GM19372 (cell line): ENCODE results near the gene PIH1D2.
"Not testable (repeated sequence)": the region's sequence is repeated elsewhere in the genome, so short reads cannot be mapped to it uniquely, and the experiment has no call there.

ENCODE experiments used
- ATAC-seq: cut with Tn5 transposase; IDR thresholded peaks from one replicate; pipeline ENCODE4 v1.9.1; 2021; ENCODE audit warnings: mild to moderate bottlenecking, low read depth, moderate library complexity; ENCODE audit not compliant: unreplicated experiment

The PIH1D2 gene

DNA sequence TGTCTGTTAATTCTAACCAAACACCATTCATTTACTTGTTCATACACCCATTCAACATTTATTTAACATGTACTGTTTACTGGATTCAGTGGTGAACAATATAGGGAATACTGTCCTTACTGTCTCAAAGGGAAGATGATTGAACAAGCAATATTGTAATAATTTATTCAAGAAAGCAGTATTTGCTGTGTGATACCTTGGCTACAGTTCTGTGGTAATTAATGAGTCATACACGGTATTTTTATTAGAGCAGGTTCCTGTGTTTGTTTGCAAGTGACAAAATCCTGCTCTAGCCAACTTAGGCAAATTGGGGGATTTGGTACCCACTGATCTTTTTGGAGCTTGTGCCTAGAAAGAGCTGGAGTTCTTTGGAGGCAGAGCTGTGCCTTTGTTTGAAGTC lies 15.7 kb downstream of the PIH1D2 start:
- ATAC-seq: no peak

DNA sequence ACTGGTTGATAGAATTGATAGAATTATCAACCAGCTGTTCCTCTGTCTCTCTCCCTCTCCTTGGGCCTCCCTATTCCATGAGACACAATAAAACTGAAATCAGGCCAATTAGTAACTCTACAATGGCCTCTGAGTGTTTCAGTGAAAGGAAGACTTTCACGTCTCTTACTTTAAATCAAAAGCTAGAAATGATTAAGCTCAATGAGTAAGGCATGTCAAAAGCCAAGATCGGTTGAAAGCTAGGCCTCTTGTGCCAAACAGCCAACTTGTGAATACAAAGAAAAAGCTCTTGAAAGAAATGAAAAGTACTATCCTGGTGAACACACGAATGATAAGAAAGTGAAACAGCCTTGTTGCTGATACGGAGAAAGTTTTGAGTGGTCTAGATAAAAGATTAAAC lies 16.6 kb downstream of the PIH1D2 start:
- ATAC-seq: no peak

DNA sequence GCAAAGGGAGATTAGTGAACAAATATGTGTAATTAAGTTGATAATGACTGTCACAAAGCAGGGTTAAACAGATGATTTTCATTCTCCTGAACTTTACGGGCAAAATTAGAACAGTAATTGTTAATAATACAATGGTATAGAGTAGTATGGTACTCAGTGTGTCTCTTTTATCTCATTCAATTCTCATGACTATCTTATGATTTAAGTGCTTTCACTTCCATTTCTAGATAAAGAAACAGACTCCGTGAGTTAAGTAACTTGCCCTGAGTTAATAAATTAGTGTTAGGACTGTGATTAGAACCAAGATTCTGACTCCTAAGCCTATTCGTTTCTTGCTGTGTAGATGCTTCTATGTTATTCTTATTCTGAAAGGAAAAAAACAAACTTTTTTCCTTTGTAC lies 22.0 kb downstream of the PIH1D2 start:
- no peak for ATAC-seq

DNA sequence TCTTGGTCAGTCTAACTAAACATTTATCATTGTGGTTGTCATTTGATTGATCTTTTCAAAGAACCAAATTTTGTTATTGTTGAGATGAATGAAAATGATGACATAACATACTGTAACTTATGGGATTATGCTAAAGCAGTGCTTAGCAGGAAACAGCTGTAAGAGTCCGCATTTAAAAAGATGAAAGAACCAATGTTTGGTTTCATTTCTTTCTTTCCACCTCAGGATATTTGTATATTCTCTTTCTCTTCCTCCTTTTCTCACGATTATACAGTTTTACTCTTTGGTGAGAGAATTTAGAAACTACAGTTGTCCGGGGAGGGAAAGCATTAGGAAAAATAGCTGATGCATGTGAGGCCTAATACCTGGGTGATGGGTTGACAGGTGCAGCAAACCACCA lies 23.1 kb downstream of the PIH1D2 start:
- peak; percentile 87 for ATAC-seq

DNA sequence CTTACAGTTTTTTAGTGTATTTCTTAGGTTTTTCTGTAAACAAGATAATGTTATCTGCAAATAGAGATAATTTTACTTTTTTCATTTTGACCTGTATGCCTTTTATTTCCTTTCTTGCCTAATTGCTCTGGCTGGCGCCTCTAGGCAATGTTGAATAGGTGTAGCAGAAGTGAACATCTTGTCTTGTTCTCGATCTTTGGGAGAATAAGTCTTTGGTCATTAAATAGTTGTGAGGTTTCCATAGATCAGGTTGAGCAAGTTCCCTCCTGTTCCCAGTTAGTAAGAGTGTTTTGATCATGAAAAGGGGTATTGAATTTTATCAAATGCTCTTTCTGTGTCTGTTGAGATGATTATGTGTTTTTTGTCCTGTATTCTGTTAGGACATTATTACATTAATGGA lies 24.0 kb downstream of the PIH1D2 start:
- no peak for ATAC-seq

DNA sequence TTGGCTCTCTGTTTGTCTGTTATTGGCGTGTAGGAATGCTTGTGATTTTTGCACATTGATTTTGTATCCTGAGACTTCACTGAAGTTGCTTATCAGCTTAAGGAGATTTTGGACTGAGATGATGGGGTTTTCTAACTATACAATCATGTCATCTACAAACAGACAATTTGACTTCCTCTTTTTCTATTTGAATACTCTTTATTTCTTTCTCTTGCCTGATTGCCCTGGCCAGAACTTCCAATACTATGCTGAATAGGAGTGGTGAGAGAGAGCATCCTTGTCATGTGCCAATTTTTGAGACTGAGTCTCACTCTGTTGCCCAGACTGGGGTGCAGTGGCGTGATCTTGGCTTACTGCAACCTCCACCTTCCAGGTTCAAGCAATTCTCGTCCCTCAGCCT lies 25.6 kb downstream of the PIH1D2 start:
- ATAC-seq: not testable (repeated sequence)

DNA sequence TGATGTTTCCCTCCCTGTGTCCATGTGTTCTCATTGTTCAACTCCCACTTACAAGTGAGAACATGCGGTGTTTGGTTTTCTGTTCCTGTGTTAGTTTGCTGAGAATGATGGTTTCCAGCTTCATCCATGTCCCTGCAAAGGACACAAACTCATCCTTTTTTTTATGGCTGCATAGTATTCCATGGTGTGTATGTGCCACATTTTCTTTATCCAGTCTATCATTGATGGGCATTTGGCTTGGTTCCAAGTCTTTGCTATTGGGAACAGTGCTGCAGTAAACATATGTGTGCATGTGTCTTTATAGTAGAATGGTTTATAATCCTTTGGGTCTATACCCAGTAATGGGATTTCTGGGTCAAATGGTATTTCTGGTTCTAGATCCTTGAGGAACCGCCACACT lies 27.2 kb downstream of the PIH1D2 start:
- not testable (repeated sequence) for ATAC-seq

DNA sequence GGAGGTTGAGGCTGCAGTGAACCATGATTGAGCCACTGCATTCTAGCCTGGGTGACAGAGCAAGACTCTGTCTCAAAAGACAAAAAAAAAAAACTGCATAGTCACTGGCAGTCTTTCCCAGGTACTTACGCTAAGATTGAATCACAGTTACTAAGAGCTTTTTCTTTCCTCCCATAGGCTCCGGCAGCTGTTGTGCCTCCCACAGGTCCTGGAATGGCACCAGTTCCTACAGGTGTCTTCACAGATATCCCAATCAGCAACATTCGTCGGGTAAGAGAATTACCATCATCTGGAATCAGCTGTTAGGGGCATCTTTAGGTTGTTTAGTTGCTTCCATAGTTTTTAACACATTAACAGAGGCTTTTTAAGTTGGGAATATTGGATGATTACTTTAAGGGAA lies 28.9 kb downstream of the PIH1D2 start:
- no peak for ATAC-seq

DNA sequence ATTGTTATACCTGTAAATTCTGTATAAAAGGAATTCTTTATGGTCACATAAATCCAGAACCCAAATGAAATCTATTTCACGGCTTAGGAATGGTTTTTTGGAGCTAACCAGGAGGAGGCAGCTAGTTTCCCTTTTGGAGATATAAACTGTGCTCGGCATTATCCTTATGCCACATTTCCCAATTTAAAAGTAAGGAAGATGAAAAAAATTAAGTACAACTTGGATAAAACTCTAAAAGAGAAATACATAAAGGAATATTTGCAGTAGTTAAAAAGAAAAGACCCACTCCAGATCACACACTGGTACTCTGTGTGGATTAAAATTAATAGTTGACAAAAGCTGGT lies 30.9 kb downstream of the PIH1D2 start:
- no peak for ATAC-seq

DNA sequence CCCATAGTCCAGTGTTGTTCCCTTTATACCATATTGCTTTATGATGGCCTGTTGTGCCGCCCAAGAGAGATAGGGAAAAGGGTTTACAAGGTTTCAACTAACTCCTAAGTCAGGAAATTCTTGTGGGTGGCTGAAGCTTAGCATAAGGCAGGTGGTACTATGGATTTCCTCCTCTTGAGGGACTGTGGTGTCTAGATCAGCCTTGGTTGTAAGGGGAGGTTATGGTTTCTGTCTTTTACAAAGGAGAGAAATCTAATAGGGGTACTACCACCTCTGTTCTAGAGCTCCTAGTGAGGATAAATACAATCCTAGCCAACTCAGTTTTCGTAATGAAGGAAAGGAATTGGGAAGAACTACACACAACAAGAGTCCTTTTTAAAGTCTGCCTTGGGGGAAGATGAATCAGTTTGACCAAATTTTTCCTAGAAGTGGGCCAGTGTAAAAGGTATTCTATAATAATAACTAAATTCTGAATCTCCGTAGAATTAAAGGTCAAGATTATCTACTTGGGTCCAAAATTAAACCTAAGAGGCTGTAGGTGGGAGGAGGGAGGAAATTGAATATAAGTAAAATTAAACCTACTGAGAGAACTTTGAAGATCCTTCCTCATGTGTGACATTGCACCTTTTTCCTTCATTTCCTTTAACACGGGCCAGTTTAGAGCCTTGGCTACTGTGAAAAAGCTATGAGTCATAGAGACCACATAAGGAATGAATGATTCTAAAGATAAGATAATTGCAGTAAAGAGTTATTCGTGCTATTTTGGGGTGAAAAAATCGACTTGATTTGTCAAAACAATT lies 31.5 kb downstream of the PIH1D2 start:
- no peak for ATAC-seq

DNA sequence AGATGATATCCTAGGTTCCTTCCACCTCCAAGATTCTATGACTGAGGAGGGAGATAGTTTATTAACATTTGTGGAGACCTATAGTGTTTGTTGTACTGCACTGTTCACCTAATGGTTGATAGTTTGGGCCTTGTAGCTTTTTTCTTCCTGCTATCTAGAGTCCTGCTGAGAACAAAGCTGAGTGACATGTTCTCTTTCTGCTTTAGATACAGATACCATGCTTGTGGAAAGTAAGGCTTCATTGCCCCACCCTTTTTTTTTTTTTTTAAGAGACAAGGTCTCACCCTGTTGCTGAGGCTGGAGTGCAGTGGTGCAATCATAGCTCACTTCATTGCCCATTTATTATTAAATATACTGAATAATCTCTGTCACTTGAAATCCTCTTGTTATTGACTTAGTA lies 36.3 kb downstream of the PIH1D2 start:
- no peak for ATAC-seq

DNA sequence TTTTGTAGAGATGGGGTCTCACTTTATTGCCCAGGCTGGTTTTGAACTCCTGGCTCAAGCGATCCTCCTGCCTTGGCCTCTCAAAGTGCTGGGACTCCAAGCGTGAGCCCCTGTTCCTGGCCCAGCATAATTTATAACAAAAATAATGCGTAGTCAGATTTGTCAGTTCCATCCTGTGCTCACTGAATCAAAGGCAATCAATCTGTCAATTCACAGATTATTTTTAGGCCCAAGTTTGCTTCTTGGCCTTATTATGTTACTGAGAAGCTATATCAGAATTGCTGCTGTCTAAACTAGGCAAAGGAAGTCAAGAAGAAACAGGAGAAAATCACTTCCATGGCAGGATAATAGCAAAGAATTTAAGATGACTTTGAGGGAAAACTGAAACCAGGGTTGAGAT lies 39.9 kb downstream of the PIH1D2 start:
- no peak for ATAC-seq

DNA sequence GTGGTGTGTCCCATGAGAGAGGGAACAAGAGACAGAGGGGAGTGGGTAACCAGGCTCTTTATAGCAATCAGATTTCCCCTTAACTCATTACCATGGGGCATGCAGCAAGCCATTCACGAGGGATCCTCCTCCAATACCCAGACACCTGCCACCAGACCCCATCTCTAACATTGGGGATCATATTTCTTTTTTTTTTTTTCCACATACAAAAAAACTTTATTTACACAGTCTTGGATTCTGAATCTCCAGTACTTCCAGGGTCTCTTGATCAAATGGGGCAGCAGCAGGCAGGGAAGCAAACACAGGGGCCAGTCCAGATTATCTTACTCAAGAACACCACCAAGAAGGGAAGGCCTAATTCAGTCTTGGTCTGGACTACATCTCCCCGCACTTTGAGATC lies 44.4 kb downstream of the PIH1D2 start:
- no peak for ATAC-seq

DNA sequence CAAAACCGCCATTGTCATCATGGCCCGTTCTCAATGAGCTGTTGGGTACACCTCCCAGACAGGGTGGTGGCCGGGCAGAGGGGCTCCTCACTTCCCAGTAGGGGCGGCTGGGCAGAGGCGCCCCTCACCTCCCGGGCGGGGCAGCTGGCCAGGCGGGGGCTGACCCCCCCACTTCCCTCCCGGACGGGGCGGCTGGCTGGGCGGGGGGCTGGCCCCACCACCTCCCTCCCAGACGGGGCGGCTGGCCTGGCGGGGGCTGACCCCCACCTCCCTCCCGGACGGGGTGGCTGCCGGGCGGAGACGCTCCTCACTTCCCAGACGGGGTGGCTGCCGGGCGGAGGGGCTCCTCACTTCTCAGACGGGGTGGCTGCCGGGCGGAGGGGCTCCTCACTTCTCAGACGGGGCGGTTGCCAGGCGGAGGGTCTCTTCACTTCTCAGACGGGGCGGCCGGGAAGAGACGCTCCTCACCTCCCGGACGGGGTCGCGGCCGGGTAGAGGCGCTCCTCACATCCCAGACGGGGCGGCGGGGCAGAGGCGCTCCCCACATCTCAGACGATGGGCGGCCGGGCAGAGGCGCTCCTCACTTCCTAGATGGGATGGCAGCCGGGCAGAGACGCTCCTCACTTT lies 46.9 kb downstream of the PIH1D2 start:
- ATAC-seq: not testable (repeated sequence)

DNA sequence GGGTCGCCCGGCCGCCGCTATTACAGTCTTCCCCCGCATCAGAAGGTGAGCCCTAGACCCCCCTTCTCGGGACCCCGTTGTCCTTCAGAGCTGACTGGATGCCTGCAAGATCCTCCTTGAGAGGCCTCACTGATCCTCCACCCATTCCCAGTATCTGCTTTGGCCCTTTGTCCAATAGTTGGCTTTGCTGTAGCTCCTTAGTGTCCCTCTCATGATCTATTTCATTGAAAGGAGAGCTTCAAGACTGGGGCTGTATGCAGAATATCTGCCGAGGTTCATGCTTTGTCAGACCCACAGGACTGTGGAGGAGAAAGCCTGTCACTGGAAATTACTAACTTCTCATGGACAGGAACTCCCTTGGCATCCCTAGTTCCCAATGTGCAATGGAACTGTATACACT lies 48.1 kb downstream of the PIH1D2 start:
- peak; percentile 6 for ATAC-seq

DNA sequence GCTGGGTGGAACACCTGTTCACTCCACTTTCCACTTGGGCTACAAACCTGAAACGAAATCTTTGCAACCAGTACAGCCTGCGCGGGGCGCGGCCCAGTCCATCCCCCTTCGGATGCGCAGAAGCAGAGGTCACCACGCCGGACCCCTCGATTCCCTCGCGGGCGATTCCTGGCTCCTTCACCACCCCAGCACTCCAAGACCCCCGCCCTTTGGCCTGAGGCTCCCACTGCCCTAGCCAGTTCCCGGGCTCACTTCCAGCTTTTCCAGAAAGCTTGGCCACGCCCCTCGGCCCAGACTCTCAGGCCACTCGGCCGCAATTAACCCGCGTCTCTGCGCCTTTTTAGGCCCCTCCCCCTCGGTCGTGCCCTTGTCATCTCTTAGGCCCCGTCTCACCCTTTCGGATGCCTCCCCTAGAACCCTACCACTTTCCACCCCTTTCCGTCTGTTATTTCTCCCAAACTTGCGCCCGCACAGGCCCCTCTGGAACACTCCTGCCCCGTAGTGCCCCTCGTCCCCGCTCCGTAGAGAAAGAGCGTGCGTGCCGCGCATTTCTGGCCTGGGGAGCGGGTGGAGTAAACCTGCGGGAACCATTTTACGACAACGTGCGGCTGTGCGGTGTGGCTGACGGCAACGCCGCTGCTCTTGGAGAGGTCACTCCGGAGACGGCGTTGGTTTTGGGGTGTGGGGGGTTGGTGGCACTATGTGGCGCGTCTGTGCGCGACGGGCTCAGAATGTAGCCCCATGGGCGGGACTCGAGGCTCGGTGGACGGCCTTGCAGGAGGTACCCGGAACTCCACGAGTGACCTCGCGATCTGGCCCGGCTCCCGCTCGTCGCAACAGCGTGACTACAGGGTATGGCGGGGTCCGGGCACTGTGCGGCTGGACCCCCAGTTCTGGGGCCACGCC lies 48.8 kb downstream of the PIH1D2 start, which contains the start of gene DLAT:
Gene DLAT, plus strand, starts transcription at position 636 of the 906 bp plus-strand sequence. Its CDS starts 65 bp downstream, at position 701.
- ATAC-seq: peak; percentile 76

DNA sequence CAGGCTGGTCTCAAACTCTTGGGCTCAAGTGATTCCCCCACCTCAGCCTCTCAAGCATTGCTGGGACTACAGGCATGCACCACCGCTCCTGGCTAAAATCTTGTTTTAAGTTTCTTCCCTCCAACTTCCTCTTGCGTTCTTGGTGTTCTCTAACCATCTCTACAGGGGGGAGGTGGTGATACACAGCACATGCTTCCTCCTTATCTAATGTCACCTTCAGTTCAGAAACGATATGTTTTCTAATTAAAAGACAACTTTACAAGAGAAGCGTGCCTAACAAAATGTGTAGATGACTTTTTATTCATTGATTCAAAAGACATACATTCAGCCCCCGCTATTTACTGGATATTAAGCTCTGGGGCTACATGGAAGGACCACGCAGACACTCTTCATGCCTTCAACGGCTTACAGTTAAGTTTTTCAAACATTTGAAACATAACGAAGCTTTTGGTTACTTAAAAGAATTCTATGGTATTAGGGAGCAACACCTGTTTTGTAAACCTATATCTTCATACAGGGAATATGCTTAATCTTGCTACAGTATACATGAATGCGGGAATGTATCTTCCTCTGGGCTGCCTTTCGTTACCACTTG lies 49.5 kb downstream of the PIH1D2 start:
- no peak for ATAC-seq

DNA sequence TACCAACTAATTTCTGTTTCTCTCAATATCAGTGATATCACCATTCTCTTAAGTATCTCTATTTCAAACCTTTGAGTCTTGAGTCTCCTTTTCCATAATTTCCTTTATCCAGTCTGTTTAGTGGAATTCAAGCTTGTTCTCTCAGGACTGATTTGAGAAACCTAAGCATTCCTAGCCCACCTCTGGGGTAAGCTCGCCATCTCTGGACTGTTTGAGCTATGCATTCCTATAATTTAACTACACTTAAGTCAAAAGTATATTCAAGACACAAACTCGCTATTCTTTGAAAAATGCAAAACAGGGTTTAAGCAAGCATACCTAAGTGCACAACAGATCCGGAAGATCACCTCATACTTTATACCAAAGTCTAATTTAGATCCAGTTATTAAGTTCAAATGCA lies 50.7 kb downstream of the PIH1D2 start:
- no peak for ATAC-seq

DNA sequence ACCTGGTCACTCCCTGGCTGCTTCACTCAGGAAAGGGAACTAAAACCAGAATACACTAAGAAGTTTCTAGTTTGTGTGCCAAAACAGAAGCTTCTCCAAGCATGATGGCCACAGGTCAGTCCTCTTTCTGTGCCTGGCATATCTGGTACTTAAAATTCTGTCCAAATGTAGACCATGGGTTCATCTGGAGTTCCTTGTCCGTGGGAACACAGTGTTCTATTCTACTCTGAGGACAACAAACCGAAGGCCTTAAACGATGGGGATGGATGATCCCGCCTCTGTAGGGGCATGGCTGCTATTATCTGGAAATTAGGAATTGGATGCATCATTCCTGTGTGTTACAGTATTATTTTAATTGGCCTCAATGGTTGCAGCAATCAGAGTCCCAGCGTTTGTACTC lies 54.8 kb downstream of the PIH1D2 start:
- ATAC-seq: no peak
